ENCODE results near the gene ATP6V0D1.
A peak's percentile ranks its signal among the peaks of the same experiment; 100 is the strongest.
"Not testable (repeated sequence)": the region's sequence is repeated elsewhere in the genome, so short reads cannot be mapped to it uniquely, and the experiment has no call there.

ATP6V0D1 gene

DNA sequence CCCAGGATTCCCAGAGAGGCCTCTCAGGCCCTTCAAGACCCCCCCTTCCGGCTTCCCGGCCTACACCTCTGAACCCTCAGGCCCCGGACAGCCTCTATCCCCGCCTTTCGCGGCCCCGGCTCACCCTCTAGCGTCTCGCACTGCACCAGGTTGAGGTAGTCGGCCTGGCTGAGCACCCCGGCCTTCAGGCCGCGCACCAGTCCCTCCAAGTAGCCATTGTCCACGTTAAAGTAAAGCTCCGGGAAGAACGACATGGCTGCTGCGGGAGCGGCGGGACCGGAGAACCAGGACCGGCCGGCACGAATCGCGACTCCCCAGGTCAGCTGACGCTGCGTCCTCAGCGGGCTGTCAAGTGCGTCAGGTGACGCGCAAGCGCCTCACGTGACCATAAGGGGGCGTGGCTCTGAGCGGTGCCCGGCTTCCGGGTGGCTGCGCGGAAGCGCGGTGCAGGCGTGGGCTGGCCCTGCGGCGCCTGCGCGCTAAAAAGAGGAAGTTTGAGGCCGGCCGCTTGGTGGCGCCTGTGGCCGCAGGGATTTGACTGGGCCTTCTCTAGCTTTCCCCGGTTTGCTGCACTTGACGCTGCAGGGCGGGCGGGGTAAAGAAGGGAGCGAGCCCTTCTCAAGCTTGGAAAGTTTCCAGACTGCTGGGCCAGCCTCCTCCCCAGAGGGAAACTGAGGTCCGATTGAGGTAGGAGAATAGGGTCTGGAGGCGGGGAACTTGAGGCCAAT is at the start of gene ATP6V0D1:
Gene ATP6V0D1, minus strand, starts transcription at position 325 of the 728 bp plus-strand sequence. Its CDS starts 71 bp downstream, at position 254.
- peak; percentile 97 for DNase-seq (ENCODE audit: low read depth)

DNA sequence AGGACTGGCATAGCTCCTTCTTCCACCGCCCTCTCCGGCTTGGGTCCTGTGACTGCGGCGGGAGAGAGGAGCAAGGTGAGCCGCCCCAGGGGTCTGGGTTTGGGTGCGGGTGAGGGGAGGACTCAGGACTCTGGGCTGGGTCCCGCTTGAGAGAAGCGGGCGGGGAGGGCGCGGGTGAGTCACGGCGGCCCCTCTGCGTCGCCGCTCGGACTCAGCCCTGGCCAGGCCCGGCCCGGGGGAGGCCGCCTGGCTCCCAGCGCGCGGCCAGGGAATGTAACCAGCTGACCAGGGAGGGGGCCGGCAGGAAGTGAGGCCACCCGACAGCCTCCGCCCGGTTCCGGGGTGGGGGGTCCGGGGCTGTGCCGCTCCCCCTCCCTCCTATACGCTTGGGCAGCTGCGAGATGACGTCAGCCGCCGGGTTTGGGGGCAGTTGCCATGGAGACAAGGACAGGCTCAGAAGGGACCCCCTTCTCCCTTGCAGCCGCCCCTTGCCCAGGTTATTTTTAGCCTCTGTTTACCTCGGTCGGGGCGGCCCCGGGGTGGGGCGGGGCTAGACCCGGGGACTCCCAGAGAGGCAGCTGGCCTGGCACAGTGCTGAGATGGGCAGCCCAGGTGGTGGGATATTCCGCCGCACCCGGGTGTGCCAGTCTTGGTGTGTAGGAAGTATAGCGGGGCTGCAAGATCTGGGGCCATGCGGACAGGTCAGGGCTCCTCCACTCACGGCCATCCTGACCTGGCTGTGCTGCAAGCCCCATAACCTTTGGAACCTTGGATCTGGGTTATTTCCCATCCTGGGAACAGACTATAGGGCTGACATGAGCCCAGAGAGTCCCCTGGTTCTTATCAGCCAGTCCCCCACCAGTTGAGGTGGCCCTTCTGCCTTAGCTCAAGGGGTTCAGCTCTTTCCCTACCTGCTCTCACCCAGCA is 49.3 kb upstream of the ATP6V0D1 start:
- DNase-seq (ENCODE audit: low read depth), result peak; percentile 77

DNA sequence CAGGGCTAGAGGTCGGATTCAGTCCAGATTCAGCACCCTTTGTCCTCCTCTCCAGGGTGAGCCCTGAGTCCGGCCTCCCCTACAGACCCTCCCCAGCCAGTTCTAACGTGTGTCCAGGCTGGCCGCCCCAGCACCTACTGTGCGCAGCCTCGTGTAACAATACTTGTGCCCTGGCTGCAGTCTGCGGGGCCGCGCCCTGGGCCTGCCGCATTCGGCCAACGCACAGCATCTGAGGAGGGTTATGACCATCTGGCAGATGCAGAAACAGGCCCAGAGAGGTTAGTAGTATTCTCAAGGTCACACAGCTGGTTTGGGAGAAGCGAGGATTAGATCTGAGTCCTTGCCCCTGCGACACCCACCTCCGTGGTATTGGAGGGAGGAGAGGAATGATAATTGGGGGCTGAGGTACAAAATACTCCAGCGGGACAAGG is 48.6 kb upstream of the ATP6V0D1 start:
- DNase-seq (ENCODE audit: low read depth), result no peak

DNA sequence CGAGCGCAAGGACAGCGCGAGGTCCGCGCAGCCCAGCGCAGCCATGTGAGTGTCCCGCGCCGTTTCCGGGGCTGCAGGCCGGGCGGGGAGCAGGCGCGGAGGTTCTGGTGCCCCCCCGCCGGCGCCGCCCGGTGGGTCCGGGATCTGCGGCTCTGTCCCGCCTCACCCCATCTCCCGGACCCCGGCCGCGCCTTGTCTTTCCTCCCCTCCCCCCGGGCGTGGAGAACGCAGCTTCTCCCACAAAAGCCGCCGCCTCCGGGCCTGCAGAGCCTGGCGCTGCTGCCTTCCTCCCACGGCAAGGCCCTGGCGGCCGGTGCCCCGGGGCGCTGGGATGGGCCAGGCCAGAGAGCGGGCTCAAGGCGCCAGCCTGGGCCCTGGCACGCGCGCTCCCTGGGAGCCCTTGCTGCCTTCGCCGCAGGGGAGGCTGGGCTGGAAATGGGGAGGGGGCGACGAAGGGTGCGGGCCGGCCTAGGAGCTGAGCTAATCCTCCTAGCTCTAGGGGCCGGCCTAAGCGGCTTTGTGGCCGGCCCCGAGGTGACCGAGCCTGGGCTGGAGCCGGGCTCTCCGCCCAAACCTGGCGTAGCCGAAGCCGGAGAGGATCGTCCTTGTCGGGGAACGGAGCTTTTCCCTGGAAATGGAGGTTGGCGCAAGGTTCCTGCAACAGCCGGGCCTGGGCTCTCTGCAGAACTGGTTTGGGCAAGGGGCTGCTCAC is 48.1 kb upstream of the ATP6V0D1 start:
- DNase-seq (ENCODE audit: low read depth), result peak; percentile 27

DNA sequence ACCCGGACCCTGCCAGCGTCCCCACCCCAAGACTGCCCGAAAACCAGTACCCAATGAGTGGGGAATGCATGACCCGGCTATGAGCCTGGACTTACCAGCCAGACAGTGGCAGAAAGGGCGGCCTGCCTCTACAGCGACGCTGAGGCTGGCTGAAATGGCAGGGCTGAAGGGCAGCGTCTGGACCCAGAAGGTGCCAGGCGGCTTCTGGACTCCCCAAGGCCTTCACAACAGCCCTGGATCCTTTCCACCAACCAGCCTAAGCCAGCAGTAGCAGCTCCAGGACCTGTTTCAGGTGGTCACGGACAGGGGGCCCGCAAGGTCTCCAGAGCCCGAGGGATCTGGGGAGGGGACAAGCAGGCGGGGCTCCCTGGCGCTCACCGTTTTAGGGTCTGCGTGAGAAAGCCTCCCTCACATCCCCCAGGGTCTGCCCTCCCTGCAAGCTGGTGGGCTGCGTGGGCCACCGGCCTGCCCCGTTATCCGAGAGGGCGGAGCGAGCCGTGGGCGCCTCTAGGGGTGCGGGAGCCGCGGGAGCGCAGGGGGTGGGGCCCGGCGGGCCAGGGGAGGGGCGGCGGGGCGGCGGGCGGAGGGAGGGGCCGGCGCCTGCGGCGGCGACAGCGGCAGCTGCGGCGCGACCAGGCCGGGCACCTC is 47.4 kb upstream of the ATP6V0D1 start, which contains the start of gene RIPOR1:
Gene RIPOR1, plus strand, starts transcription at position 608 of the 648 bp plus-strand sequence. CDS start 9,618 bp downstream, outside the sequence.
- peak; percentile 38 for DNase-seq (ENCODE audit: low read depth)

DNA sequence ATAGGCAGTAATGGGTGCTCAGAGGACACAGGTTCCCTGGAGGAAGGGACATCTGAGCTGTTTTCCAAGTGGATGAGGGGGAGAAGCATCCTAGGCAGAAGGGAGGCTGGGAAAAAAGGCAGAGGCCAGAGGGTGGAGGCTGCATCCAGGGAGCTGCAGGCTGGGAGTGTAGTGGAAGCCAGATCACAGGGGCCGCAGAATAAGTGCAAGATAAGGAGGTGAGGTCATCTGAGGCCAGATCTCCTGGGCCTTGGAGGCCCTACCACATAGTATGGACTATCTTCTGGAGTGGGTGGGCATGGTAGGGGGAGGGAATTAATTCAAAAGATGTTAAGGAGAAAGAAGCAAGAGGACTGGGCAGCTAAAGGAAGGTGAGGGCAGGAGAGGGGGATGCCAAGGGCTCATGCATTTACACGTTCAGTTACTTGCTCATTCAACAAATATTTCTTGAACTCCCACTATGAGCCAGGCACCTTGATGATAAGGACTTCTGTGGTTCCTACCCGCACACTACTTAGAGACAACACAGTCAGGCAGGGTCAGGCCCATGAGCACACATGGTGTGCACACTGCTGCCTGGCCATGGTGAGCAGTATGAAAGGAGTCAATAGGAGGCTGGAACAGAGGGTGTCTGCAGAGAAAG is 45.3 kb upstream of the ATP6V0D1 start:
- DNase-seq (ENCODE audit: low read depth), result no peak

DNA sequence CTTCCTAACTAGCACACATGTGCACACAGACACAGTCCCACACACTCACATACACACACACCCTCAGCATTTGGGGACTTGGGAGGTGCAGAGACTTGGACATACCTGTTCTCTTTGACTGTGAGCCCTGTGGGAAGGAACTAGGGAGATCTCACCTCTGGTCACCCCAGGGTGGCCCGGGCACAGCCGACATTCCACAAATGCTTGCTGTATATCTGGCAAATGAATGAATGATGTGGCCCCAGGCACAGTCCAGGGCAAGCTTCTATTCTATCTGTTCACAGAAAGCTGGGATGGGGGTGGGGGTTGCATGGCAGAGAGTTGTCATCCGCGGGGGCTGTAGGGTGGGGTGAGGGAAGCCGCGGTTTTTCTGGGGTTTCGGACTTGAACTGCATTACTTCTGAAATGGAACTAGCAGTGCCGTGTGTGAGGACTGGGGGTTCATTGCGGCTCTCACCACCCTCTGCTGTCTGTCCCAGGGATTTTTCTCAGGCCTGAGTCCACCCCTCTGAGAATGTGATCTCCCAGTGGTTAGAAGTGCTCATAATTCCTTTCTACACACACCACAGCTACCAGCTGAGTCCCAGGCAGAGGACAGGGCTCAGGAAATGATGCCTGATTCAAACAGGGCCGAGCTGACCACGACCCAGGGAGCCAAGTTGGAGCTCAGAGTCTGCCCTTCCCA is 44.4 kb upstream of the ATP6V0D1 start:
- no peak for DNase-seq (ENCODE audit: low read depth)

DNA sequence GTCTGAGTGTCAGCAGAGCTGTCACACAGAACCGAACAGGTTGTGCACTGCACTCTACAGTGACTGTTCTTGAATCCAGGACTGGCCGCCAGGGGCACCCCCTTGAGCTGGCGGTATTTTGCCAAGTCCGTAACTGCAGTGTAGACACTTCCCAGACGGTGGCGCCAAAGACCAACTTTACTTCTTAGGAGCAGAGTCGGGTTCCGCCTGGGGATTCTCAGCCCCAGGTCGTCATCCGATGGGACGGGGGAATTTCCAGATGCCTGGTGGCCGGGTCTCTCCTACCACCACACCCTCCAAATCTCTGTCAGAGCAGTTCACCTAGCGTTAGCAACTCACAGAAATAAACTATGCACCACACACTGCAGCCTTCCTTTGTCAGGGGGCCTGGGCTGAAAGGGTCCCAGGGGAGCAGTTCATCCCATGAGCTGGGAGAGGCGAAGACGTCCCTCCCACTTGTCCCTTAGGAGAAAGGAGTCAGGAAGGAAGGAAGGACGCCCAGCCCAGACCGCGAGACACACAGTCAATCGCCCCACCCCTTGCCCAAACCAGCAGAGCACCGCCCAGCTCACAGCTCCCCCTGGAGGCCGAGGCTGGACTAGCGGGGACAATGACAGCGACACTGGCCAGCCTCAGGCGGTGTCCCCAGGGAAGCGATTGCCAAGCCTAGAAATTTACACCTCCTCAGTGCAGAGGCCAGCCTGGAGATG is 40.3 kb upstream of the ATP6V0D1 start:
- peak; percentile 92 for DNase-seq (ENCODE audit: low read depth)

DNA sequence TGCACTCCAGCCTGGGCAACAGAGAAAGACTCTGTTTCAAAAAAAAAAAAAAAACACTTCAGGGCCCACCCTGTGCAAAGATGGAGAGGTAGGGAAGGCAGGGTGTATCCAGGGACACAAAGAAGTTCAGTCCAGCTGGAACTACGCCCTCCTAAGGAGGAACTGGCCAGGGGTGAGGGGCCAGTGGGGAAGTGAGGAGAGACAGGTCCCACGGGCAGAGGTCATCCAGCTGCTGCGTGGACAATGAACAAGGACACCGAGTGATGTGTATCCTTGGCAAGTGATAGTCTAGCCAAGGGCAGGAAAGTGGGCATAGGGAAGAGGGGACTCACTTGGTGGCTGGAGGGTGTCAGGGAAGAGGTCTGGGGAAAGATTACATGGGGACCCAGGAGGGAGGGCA is 38.3 kb upstream of the ATP6V0D1 start:
- no peak for DNase-seq (ENCODE audit: low read depth)

DNA sequence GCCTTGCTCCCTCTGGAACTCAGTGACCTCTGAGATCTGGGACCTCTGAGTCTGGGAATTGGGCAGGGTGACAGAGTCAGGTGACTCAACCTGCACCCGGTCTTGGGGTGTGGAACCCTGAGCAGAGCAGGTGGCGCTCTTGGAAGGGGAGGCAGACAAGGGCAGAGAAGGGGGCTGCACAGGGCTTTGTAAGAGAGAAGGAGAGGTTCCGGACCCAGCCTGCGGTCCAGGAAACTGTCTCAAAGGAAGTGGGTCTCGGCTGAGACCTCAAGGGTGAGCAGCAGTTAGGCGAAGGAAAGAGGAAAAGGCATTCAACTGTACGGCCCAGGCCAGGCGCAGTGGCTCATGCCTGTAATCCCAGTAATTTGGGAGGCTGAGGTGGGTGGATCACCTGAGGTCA is 37.7 kb upstream of the ATP6V0D1 start:
- DNase-seq (ENCODE audit: low read depth), result no peak

DNA sequence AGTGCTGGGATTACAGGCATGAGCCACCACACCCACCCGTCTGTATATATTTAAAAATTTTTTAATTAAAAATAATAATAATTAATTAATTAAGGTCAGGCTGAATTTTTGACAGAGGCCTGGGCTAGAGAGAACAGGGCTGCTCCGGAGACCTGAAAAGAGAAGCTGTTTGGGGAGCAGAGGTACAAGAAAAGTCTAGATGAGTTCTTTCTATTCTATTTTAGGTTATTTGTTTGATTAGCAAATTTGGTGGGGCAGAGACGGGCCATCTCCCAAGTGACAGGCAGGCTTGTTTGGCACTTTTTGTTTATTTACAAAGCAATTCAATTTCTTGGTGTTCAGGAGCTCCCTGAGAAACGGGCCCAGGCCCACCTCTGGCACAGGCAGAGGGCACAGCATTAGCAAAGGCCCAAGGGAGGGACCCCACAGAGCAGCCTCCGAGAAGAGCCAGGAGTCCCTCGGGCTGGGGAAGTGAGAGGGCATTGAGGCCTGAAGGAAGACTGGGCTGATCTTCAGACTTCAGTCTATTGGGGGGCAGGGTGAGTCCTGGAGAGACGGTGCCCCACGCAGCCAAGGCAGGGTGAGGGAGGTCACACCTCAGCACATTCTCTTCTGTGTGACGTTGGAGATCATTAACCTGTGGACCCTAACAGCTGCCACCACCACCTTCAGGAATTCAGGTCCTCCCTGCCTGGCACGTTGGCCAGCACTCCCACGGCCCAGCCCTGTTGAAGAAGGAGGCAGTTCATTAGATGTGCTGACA is 36.9 kb upstream of the ATP6V0D1 start:
- no peak for DNase-seq (ENCODE audit: low read depth)

DNA sequence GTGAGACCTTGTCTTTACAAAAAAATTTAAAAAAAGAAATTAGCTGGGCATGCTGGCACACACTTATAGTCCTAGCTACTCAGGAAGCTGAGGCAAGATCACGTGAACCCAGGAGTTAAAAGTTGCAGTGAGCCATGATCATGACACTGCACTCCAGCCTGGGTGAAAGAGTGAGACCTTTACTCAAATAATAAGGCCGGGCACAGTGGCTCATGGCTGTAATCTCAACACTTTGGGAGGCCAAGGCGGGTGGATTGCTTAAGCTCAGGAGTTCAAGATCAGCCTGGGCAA is 36.1 kb upstream of the ATP6V0D1 start:
- DNase-seq (ENCODE audit: low read depth), result no peak

DNA sequence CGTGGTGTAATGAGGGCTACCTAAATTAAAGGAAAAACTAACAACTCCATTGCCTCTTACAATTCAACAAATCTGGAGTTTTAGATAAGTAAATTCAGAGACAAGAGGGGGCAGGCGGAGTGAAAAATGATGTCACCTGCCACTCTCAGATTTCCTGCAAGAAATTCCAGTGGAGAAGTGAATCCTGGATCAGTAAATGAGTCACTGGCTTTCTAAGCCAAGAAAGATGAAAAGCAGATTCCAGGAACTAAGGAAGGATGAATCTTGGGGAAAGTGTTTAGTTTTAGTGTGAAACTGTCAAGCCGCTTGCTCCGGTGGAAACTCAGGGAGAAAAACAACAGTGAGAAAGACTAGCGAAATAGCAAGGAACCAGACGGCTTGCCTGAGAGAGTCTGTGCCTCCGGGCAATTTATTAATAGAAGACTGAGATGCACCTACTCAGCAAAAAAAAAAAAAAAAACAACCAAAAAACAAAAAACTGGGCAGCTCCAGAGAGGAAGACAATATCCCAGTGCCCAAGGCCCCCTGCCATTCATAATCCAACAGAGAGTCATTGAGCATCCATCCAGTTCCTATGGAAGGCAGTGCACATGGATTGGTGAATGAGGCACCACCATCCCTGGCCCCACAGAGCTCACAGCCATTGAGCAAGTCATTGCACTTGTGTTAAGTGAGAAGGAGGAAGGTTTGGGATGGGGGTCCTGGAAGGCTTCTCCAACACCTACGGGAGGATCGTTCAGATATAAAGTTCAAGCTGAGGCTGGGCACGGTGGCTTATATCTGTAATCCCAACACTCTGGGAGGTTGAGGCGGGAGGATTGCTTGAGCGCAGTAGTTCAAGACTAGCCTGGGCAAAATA is 35.6 kb upstream of the ATP6V0D1 start:
- no peak for DNase-seq (ENCODE audit: low read depth)

DNA sequence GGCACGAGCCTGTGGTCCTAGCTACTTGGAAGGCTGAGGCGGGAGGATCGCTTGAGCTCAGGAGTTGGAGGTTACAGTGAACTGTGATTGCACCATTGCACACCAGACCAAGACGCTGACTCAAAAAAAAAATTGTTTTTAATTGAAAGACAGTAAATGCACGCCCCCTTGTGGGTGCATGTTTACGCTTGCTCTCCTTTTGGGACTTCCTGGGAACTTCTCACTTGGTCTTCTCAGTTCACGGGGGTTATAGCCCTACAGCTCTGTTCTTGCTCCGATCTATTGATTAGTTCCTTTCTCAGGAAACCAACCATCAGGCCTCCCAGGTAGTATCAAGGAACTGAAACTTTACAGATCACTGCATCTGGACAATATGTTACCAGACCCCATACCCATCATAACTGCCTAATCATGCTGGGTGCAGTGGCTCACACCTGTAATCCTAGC is 33.4 kb upstream of the ATP6V0D1 start:
- peak; percentile 78 for DNase-seq (ENCODE audit: low read depth)

DNA sequence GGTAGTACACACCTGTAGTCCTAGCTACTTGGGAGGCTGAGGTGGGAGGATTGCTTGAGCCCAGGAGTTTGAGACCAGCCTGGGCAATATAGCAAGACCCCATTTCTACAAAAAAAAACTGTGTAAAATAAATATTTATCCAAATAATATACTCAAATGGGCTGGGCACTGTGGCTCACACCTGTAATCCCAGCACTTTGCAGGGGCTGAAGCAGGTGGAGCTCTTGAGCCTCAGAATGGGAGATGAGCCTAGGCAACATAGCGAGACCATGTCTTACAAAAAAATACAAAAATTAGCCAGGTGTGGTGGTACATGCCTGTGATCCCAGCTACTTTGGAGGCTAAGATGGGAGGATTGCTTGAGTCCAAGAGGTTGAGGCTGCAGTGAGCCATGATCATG is 32.9 kb upstream of the ATP6V0D1 start:
- not testable (repeated sequence) for DNase-seq (ENCODE audit: low read depth)

DNA sequence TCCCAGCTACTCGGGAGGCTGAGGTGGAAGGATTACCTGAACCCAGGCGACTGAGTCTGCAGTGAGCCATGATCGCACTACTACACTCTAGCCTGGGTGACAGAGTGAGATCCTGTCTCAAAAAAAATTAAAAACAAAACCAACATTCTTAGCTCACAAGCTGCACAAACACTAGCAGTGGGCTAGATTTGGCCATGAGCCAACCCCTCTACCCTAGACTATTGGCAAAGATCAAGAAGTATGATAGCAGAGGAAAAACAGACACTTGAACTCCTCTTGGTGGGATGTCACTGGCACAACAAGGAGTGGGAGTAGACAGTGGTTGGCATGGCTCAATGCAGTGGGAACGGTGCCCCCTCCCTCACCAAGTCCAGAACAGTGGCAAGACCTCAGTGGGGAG is 28.1 kb upstream of the ATP6V0D1 start:
- no peak for DNase-seq (ENCODE audit: low read depth)

DNA sequence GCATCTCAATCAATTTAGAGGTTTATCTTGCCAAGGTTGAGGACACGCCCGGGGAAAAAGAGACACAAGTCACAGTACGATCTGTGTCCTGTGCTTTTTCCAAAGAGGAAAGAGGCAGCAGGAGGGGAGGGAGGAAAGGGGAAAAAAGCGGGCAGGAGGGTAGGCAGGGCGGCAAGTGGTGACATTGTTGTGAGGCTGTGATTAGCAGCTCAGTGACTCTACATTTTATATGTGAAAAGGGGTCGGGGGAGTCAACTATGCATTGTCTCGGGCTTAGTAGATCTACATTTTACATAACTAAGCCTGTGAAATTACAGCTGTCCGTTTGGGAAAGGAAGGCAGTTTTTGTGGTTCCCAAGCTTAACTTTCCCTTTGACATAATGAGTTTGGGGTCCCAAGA is 25.5 kb upstream of the ATP6V0D1 start:
- DNase-seq (ENCODE audit: low read depth), result no peak

All from fibroblast of gingiva (primary cell).